K562 (cell line): Measurements from ENCODE around the gene KAZN. TPM values are rescaled to one million over a fixed set of nuclear protein-coding genes. Genes with fewer than 3 reads are reported as not detected.

Experiments used
- HMBOX1 ChIP-seq: sonication (generic); IDR thresholded peaks from 2 replicates; pipeline ENCODE4 v1.6.1; 2016
- SIN3A ChIP-seq, 2 experiments: fragments of 150-350 bp in 1 of 2; IDR thresholded peaks; 2 replicates each; pipeline ENCODE4 v1.6.1; 2011 to 2016; ENCODE audit warnings: borderline replicate concordance in 2 of 2, low read depth in 2 of 2, low read length in 2 of 2, mild to moderate bottlenecking in 2 of 2, moderate library complexity in 2 of 2; ENCODE audit not compliant: control insufficient read depth in 1 of 2
- SMAD3 ChIP-seq: fragments of 450-650 bp; formaldehyde crosslinking; conservative IDR thresholded peaks from 2 replicates; pipeline ENCODE4 v1.4.0; 2020; ENCODE audit warnings: mild to moderate bottlenecking
- SPI1 ChIP-seq: IDR thresholded peaks from 2 replicates; pipeline ENCODE4 v1.6.1; 2011; ENCODE audit warnings: low read depth, low read length, control low read depth, borderline replicate concordance
- TBL1XR1 ChIP-seq, 2 experiments: IDR thresholded peaks; 2 replicates each; pipeline ENCODE4 v1.6.1; 2012; ENCODE audit warnings: improper control_type of control experiment in 2 of 2, low read length in 2 of 2, mild to moderate bottlenecking in 1 of 2
- ZBTB11 ChIP-seq, 3 experiments: fragments of 200-800 bp in 1 of 3; fragments of 250-450 bp in 1 of 3; fragments of 450-650 bp in 1 of 3; sonication (Bioruptor Pico) in 1 of 3; sonication (Bioruptor generic) in 1 of 3; formaldehyde crosslinking in 1 of 3; IDR thresholded peaks; 2 replicates each; pipeline versions ENCODE4 v1.6.1 to v1.8.0; 2016 to 2022; ENCODE audit warnings: mild to moderate bottlenecking in 2 of 3, missing genetic modification characterization in 2 of 3, missing compliant biosample characterization in 1 of 3, moderate library complexity in 1 of 3
- ZNF583 ChIP-seq: fragments of 250-450 bp; sonication (Bioruptor Pico); IDR thresholded peaks from 2 replicates; pipeline ENCODE4 v1.4.0; 2020
- ZNF695 ChIP-seq: fragments of 450-650 bp; formaldehyde crosslinking; IDR thresholded peaks from 2 replicates; pipeline ENCODE4 v1.4.0; 2020; ENCODE audit warnings: mild to moderate bottlenecking, moderate library complexity
- polyA plus RNA-seq, 8 experiments: library from polyadenylated mRNA; depleted of rRNA in 4 of 8; stranded (reverse) in 5 of 8; unstranded in 3 of 8; fragments of >200 nt; fragmentation: Nextera tagmentation in 2 of 8; fragmentation: Illumina TruSeq in 1 of 8; extraction: Ambion mirVana in 2 of 8; extraction: Trizol in 1 of 8; gene quantifications; 2 replicates each; pipeline versions ENCODE4 v1.2.1 to v1.2.3, GENCODE V29; 2011 to 2014; ENCODE audit warnings: inconsistent platforms in 1 of 8, missing spikeins in 1 of 8
- total RNA-seq, 7 experiments: library from RNA; depleted of rRNA in 6 of 7; stranded (reverse); fragments of >200 nt in 6 of 7; fragmentation: Illumina TruSeq in 2 of 7; extraction: Trizol in 2 of 7; gene quantifications; 2 replicates each; pipeline versions ENCODE4 v1.2.1 to v1.2.3, GENCODE V29; 2011 to 2021; ENCODE audit warnings: low replicate concordance in 1 of 7
- TF ChIP-seq, protein P1 (sequence below): fragments of 250-450 bp; sonication (Bioruptor Pico); IDR thresholded peaks from 2 replicates; pipeline ENCODE4 v1.8.0; 2022; ENCODE audit warnings: inconsistent platforms
- TF ChIP-seq, protein P2 (sequence below), 2 experiments: fragments of 450-650 bp; conservative IDR thresholded peaks; 2 replicates each; pipeline ENCODE4 v1.6.1; 2017; ENCODE audit warnings: mild to moderate bottlenecking in 2 of 2, moderate library complexity in 2 of 2

The KAZN gene
- total and polyA plus RNA-seq, 9 of the 15 experiments (the other 6 are each of a cell fraction or from before 2014, with no cell fraction given), result 2.1 to 21.6 (median 5.4) TPM

- TF ChIP-seq, protein P1, sequence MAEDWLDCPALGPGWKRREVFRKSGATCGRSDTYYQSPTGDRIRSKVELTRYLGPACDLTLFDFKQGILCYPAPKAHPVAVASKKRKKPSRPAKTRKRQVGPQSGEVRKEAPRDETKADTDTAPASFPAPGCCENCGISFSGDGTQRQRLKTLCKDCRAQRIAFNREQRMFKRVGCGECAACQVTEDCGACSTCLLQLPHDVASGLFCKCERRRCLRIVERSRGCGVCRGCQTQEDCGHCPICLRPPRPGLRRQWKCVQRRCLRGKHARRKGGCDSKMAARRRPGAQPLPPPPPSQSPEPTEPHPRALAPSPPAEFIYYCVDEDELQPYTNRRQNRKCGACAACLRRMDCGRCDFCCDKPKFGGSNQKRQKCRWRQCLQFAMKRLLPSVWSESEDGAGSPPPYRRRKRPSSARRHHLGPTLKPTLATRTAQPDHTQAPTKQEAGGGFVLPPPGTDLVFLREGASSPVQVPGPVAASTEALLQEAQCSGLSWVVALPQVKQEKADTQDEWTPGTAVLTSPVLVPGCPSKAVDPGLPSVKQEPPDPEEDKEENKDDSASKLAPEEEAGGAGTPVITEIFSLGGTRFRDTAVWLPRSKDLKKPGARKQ (CRISPR knock-in tag), result no peak
- TF ChIP-seq HMBOX1, result no peak; the same call in 1 of the 2 replicates
- peak; percentile 81 for TF ChIP-seq SPI1
- no peak for TF ChIP-seq SIN3A (IDR thresholded peaks at IDR 0.05; ENCODE audit: borderline replicate concordance in 2 of 2, control insufficient read depth in 1 of 2, low read depth in 2 of 2, low read length in 2 of 2)
- TF ChIP-seq ZBTB11 (CRISPR knock-in tag; IDR thresholded peaks at IDR 0.05), result 0 out of 6 replicates have a peak, but pooled peaks of 1 of the 3 experiments have one; percentile 16
- TF ChIP-seq TBL1XR1 (IDR thresholded peaks at IDR 0.05; ENCODE audit: low read length in 2 of 2), result peak; percentile 15 to 19; a peak in 3 of 4 replicates
- TF ChIP-seq, protein P2, sequence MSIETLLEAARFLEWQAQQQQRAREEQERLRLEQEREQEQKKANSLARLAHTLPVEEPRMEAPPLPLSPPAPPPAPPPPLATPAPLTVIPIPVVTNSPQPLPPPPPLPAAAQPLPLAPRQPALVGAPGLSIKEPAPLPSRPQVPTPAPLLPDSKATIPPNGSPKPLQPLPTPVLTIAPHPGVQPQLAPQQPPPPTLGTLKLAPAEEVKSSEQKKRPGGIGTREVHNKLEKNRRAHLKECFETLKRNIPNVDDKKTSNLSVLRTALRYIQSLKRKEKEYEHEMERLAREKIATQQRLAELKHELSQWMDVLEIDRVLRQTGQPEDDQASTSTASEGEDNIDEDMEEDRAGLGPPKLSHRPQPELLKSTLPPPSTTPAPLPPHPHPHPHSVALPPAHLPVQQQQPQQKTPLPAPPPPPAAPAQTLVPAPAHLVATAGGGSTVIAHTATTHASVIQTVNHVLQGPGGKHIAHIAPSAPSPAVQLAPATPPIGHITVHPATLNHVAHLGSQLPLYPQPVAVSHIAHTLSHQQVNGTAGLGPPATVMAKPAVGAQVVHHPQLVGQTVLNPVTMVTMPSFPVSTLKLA (conservative IDR thresholded peaks at IDR 0.05), result 0 out of 4 replicates have a peak, but pooled peaks of 1 of the 2 experiments have one; percentile 51
- no peak for TF ChIP-seq ZNF583 (CRISPR knock-in tag)
- no peak for TF ChIP-seq SMAD3 (CRISPR knock-in tag)
- no peak for TF ChIP-seq ZNF695
Observed at GRCh38 chr1:14782741-14783591, 184.5 kb downstream of the KAZN start (continued).
